Body of pancreas (tissue), 4 donors: ENCODE results near the gene BRCC3.
A peak's percentile ranks its signal among the peaks of the same experiment; 100 is the strongest.

ENCODE experiments used
- POLR2A ChIP-seq, 3 donors: fragments of 450-650 bp; IDR thresholded peaks; one replicate each; pipeline ENCODE4 v1.6.1; 2016; ENCODE audit warnings: antibody characterized with exemption in 3 of 3, mild to moderate bottlenecking in 2 of 3
- TF ChIP-seq, protein P1 (sequence below), 7 experiments: fragments of 450-650 bp in 4 of 7; fragments of 200-600 bp in 3 of 7; sonication (generic) in 3 of 7; IDR thresholded peaks; one replicate each; pipeline ENCODE4 v1.5.1; 2016 to 2019; ENCODE audit warnings: antibody characterized with exemption in 7 of 7

DNA sequence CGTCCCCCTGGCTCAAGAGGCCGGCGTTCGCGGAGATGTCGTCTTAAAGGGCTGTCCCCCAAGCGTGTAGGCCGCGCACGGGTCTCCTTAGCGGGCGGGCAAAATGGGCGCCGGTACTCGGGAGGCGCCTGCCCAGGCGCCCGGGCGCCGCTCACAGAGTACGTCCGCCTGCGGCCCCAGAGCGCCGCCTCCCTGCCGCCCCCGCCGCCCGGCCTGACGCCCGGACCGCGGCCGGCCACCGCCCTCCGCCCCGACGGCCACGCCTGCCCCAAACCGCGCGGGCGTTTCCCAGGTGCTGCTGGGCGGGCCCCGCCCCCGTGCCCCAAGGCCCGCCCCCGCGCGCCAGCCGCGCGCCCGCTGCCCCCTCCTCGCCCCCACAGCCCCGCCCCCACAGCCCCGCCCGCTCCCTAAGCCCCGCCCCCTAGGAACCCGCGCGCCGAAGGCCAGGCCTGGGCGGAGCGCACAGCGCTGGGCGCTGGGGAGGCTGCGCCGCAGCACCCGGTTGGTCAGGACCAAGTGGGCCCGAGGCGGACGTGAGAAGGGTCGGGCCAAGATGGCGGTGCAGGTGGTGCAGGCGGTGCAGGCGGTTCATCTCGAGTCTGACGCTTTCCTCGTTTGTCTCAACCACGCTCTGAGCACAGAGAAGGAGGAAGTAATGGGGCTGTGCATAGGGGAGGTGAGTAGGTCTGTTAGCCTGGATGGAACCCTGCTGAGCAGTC, at the start of gene BRCC3, which contains the start of the genes CMC4 and MTCP1:
- TF ChIP-seq, protein P1, sequence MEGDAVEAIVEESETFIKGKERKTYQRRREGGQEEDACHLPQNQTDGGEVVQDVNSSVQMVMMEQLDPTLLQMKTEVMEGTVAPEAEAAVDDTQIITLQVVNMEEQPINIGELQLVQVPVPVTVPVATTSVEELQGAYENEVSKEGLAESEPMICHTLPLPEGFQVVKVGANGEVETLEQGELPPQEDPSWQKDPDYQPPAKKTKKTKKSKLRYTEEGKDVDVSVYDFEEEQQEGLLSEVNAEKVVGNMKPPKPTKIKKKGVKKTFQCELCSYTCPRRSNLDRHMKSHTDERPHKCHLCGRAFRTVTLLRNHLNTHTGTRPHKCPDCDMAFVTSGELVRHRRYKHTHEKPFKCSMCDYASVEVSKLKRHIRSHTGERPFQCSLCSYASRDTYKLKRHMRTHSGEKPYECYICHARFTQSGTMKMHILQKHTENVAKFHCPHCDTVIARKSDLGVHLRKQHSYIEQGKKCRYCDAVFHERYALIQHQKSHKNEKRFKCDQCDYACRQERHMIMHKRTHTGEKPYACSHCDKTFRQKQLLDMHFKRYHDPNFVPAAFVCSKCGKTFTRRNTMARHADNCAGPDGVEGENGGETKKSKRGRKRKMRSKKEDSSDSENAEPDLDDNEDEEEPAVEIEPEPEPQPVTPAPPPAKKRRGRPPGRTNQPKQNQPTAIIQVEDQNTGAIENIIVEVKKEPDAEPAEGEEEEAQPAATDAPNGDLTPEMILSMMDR (IDR thresholded peaks at IDR 0.05), result peak in 2 of 7 experiments; percentile 12 to 20
- TF ChIP-seq POLR2A (IDR thresholded peaks at IDR 0.05), result peak; percentile 44 to 73 (median 71)
